BE2C (cell line): ENCODE measurements around the gene MAPK8IP1.

ENCODE experiments used
- DNase-seq: peaks from one replicate; pipeline ENCODE4 v3.0.0-alpha.2; 2020
- H3K27me3 ChIP-seq: fragments of 250-450 bp; sonication (Bioruptor Pico); 2 replicates; pipeline ENCODE4 v1.5.1; 2020; ENCODE audit warnings: mild to moderate bottlenecking
- H3K36me3 ChIP-seq: fragments of 250-450 bp; sonication (Bioruptor Pico); 2 replicates; pipeline ENCODE4 v1.5.1; 2020; ENCODE audit warnings: mild to moderate bottlenecking
- H3K4me1 ChIP-seq: fragments of 250-450 bp; sonication (Bioruptor Pico); 2 replicates; pipeline ENCODE4 v1.5.1; 2020
- H3K4me3 ChIP-seq: 2 replicates; pipeline ENCODE4 v1.5.1; 2011; ENCODE audit warnings: low read depth, low read length
- H3K9me3 ChIP-seq: fragments of 250-450 bp; sonication (Bioruptor Pico); 2 replicates; pipeline ENCODE4 v1.5.1; 2020
- CTCF ChIP-seq: IDR thresholded peaks from 2 replicates; pipeline ENCODE4 v1.5.1; 2012; ENCODE audit warnings: mild to moderate bottlenecking, low read depth, low read length

Gene MAPK8IP1

GRCh38 chr11:45870706-45871105 is 14.7 kb upstream of the MAPK8IP1 start:
- H3K36me3 ChIP-seq = peaks cover 3% of the 10 kb centered on the region
- no peaks in the 10 kb centered on the region for H3K27me3 ChIP-seq
- DNase-seq = no peak
- H3K4me3 ChIP-seq = no peak overlapping the region
- no peak for TF ChIP-seq CTCF
- H3K9me3 ChIP-seq = no peaks in the 10 kb centered on the region
- H3K4me1 ChIP-seq = peaks cover 7% of the 10 kb centered on the region

GRCh38 chr11:45871638-45872037 is 13.8 kb upstream of the MAPK8IP1 start:
- TF ChIP-seq CTCF = no peak
- Histone ChIP-seq H3K4me3 (no peak overlapping the region), H3K9me3 (no peaks in the 10 kb centered on the region), H3K4me1 (peaks cover 7% of the 10 kb centered on the region), H3K36me3 (peaks cover 3% of the 10 kb centered on the region), H3K27me3 (no peaks in the 10 kb centered on the region)
- DNase-seq = no peak

GRCh38 chr11:45872651-45873356 is 12.6 kb upstream of the MAPK8IP1 start:
- H3K27me3 ChIP-seq = no peaks in the 10 kb centered on the region
- H3K4me1 ChIP-seq = peaks cover 7% of the 10 kb centered on the region
- no peaks in the 10 kb centered on the region for H3K9me3 ChIP-seq
- H3K36me3 ChIP-seq = peaks cover 5% of the 10 kb centered on the region
- no peak overlapping the region for H3K4me3 ChIP-seq
- DNase-seq = peak; percentile 78
- peak; percentile 78 for TF ChIP-seq CTCF

DNA sequence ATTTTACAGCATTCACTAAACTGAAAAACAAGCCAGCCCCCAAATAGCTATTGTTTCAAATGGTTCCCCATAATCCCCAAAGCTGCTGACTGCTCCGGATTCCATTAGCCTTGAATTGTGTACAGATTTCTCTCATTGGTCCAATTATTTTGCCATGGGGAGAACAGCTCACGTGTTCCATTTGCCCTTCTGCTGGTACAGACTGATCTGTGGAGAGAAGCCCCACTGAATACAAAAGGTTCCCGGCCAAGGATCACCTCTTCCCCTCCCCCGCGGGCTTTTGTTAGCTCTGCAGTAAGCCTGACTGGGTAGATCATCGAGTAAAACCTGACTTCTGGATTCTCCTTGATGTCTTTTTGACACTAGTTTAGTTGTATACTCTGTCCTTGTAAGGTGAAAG is 9.1 kb upstream of the MAPK8IP1 start:
- TF ChIP-seq CTCF = no peak
- peaks cover 12% of the 10 kb centered on the region for H3K4me1 ChIP-seq
- no peaks in the 10 kb centered on the region for H3K9me3 ChIP-seq
- no peaks in the 10 kb centered on the region for H3K27me3 ChIP-seq
- no peak overlapping the region for H3K4me3 ChIP-seq
- peaks cover 6% of the 10 kb centered on the region for H3K36me3 ChIP-seq
- DNase-seq = no peak

GRCh38 chr11:45877221-45877620 is 8.2 kb upstream of the MAPK8IP1 start:
- Histone ChIP-seq H3K9me3 (no peaks in the 10 kb centered on the region), H3K4me1 (peaks cover 16% of the 10 kb centered on the region), H3K4me3 (no peak overlapping the region), H3K27me3 (no peaks in the 10 kb centered on the region), H3K36me3 (peaks cover 6% of the 10 kb centered on the region; the same call in 1 of the 2 replicates)
- no peak for TF ChIP-seq CTCF
- no peak for DNase-seq

DNA sequence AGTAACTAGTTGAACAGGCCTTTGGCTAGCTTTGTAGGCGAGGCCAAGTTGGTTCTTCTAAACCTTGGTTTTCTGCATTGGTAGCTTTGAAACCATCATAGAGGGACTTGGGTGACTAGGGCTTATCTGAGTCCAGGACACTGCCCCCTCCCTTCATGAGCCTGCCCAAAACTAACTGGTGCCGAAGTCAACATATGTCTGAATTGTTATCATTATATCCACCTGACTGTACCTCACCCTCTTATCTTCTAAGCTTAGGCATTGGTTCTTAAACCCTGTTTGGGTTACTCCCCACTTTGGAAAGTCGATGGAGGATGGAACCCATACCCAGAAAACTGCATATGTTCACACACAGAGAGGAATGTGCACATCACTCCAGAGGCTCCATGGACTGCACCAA is 7.6 kb upstream of the MAPK8IP1 start:
- H3K4me3 ChIP-seq = no peak overlapping the region
- TF ChIP-seq CTCF = no peak
- no peaks in the 10 kb centered on the region for H3K9me3 ChIP-seq
- DNase-seq = no peak
- H3K36me3 ChIP-seq = peaks cover 9% of the 10 kb centered on the region; the same call in 1 of the 2 replicates
- H3K27me3 ChIP-seq = no peaks in the 10 kb centered on the region
- peaks cover 22% of the 10 kb centered on the region for H3K4me1 ChIP-seq
